GM12892 (cell line): ENCODE results near the gene CS.

Experiments used
- DNase-seq: peaks from one replicate; pipeline ENCODE4 v3.0.0; 2011; ENCODE audit not compliant: insufficient read length
- FAIRE-seq: peaks from 2 replicates; lab custom pipeline; 2011; peaks lifted over from hg19 to GRCh38; lab: Jason Lieb, UNC
- POLR2A ChIP-seq: IDR thresholded peaks from 2 replicates; pipeline ENCODE4 v1.6.1; 2011; ENCODE audit warnings: low read depth, low read length, control low read depth
- POLR2AphosphoS5 ChIP-seq: IDR thresholded peaks from 2 replicates; pipeline ENCODE4 v1.6.1; 2011; ENCODE audit warnings: low read depth, low read length, control low read depth
- TAF1 ChIP-seq: IDR thresholded peaks from 2 replicates; pipeline ENCODE4 v1.6.1; 2011; ENCODE audit warnings: low read depth, mild to moderate bottlenecking, control low read depth, low read length, borderline replicate concordance

Gene CS

DNA sequence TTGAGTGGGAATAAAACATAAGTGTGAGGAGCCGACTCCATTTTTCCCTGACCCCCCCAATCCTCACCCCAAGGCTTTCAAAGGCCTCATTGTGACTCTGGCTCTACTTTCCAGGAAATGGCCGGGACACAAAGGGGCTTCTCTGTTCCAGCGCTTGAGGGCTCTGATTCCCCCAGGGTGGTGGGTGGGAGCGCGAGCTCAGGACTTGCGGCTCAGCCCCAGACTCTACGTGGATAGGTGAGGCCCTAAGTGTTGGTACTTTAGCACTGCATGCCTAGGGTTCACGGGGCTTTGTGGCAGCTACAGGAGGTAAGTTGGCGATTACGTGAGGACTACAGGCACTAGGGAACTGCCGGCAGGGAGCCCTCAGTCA, 15.1 kb upstream of the CS start:
- DNase-seq, result no peak
- TF ChIP-seq POLR2A (no peak), POLR2AphosphoS5 (no peak), TAF1 (no peak)
- no peak for FAIRE-seq

DNA sequence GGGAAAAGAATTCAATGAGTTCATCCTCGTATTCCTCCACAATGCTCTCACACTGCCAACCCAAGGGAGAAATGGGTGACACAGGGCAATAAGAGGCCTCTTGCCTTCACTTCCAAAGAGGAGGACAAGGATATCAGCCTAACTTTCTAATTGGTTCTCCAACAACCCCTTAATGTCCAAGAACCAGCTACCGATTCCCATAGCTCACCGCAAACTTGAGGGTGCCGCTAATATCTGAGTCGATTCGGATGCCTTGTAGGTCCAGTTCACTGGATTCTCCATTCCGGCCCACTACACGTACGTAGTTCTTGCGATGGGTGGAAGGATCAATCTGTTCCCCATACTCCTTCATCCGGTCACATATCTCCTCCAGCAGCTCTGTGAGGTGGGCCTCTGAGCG, 10.9 kb upstream of the CS start:
- TF ChIP-seq POLR2AphosphoS5 (no peak), TAF1 (no peak), POLR2A (no peak)
- FAIRE-seq, result no peak

DNA sequence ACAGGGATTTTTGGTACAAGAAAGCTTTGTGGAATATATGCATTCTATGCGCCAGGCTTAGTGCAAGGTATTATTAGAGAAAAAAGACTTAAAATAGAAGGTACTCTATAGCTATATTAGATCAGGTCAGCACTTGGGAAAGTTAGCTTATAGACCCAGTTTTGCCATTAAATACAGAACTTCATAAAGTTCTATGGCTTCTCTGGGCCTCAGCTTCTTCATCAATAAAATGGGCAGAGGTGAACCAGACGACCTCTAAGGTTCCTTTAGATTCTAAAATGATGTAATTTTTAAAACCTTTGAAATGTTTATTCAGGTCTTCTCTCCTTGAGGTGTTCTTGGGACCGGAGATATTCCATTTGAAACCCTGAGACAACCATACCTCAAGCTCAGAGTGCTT, 8.6 kb upstream of the CS start:
- FAIRE-seq, result no peak
- no peak for TF ChIP-seq TAF1
- no peak for TF ChIP-seq POLR2A
- no peak for TF ChIP-seq POLR2AphosphoS5

More for the DNA sequence above, 10.9 kb upstream of the CS start:
- DNase-seq, result no peak

DNA sequence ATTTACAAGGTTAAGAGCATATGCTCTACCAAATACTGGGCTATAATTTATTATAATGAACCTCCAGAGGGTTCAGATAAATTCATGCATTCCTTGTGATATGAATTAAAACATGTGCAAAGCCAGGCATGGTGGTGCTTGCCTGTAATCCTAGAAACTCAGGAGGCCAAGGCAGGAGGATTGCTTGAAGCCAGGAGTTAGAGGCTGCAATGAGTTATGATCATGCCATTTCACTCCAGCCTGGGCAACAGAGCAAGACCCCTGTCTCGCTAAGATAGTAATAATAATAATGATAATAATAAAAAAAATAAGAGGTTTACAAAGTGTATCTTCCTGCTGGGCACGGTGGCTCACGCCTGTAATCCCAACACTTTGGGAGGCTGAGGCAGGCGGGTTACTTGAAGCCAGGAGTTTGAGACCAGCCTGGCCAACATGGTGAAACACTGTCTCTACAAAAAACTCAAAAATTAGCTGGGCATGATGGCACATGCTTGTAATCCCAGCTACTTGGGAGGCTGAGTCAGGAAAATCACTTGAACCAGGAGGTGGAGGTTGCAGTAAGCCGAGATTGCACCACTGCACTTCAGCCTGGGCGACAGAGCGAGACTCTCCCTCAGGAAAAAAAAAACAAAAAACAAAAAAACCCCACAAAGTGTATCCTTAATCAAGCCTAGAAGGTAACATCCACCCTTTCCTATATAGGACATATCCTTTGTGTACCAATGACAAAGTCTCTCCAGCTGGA, 7.3 kb upstream of the CS start:
- FAIRE-seq, result no peak

More for the DNA sequence above, 8.6 kb upstream of the CS start:
- DNase-seq, result no peak

DNA sequence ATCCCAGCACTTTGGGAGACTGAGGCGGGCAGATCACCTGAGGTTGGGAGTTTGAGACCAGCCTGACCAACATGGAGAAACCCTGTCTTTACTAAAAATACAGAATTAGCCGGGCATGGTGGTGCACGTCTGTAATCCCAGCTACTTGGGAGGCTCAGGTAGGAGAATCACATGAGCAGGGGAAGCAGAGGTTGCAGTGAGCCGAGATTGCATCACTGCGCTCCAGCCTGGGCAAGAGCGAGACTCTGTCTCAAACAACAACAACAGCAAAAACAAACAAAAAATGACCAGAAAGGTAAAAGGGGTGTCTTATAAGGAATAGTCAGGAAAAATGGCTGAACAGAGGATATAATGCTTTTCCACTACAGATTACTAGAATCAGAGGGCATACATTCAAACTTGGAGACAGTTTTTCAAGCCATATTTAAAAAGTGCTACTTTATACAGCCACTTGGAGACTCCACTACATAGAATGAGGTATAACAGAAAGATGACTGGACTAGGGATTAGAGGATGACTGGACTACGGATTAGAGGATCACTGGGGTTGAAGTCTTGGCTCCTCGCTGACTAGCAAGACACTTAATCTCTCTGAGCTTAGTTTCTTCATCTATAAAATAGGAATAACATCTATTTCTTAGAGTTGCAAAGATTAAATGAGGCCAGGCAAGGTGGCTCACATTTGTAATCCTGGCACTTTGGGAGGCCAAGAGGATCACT, 4.9 kb upstream of the CS start:
- no peak for DNase-seq
- TF ChIP-seq POLR2A, result no peak
- no peak for TF ChIP-seq POLR2AphosphoS5
- TF ChIP-seq TAF1, result no peak
- no peak for FAIRE-seq

More for the DNA sequence above, 7.3 kb upstream of the CS start:
- DNase-seq, result no peak
- TF ChIP-seq TAF1 (no peak), POLR2A (no peak), POLR2AphosphoS5 (no peak)

DNA sequence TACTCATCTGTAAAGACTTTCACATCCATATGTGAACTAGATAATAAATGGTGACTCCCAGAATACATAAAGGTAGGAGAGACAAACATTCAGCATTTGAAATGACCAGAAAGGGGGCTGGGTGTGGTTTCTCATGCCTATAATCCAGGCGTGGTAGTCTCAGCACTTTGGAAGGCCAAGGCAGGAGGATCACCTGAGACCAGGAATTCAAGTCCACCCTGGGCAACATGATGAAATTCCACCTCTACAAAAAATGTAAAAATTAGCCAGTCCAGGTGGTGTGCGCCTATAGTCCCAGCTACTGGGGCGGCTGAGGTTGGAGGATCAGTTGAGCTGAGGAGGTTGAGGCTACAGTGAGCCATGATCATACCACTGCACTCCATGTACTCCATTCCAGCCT, 4.1 kb upstream of the CS start:
- DNase-seq, result no peak
- no peak for FAIRE-seq

DNA sequence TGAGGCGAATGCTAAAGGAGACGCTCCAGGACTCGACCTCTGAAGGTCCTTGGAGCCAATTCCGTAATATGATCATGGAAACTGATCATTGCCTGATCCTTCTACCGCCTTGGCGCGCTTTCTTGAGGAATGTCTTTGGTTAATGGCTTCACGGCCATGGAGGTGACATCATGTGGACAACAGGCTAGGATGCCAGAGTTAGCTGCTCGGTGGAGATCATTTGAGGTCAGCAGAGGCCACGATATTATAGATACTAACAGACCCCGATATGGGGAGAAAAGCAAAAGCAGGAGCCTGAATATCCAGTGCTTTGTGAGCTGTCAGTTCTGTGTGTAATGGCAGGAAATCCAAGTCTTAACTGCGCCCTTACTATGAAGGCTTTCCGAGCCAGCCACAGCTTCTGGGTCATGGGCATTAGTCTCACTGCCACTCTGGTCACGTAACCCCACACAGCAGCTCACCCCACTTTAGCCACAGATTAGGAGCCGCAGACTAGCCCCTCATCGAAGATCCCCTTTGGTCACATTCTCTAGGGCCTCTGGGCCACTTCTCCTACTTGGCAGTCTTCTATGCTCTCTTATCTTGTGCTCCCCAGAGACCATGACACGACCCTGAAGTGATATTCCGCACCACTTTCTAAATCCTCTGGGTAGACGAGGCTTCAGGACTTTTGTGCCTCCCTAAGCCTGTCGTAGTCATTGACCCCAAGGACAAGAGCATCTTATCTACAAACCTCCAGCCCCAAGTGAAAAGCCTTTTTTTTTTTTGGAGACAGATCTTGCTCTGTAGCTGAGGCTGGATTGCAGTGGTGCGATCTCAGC, 724 bp upstream of the CS start:
- no peak for DNase-seq
- TF ChIP-seq TAF1, result no peak
- TF ChIP-seq POLR2AphosphoS5, result no peak; the same call in 1 of the 2 replicates
- TF ChIP-seq POLR2A, result no peak
- no peak for FAIRE-seq

More for the DNA sequence above, 4.1 kb upstream of the CS start:
- TF ChIP-seq POLR2A, result no peak
- TF ChIP-seq TAF1, result no peak
- no peak for TF ChIP-seq POLR2AphosphoS5

DNA sequence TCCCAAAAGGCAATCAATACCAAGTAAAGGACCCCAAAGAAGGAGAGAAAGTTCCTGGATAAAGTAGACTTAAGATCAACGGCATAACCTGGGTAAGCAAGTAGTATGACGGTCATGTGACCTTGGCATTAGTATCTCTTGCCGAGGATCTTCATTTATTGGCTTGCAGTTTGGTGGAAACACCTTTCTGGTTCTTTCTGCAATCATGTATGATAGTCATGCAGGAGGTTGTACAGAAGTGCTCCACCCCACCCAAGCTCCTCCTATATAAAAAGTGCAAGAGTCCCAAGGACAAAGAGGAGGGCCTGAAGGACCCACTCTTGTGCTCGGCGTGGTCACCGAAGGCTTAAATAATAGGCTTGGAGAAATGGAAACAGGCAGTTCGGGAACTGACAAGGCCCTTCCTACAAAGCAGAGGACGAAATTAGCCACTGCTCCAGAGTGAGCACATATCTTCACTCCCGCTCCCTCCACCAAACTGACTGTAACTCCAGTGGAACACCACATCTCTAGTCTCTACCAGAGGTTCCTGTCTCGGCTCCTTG, 750 bp downstream of the CS start:
- DNase-seq (no peak), FAIRE-seq (no peak)
- peak; percentile 15; the same call in 1 of the 2 replicates for TF ChIP-seq TAF1
- TF ChIP-seq POLR2A, result no peak

DNA sequence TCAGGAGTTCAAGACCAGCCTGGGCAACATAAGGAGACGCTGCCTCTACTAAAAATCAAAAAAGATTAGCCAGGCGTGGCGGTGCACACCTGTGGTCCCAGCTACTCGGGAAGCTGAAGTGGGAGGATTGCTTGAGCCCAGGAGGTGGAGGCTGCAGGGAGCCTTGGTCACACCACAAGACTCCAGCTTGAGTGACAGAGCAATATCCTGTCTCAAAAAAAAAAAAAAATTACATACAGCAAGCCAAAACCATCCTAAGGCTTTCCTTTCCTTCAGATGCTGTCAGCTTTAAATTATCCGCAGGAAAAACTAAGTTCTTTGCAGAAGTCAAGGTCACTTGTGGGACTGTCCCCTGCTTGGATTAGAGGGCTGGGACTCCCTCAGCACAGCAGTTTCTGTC, 1.3 kb downstream of the CS start:
- FAIRE-seq, result no peak
- no peak for DNase-seq
- no peak for TF ChIP-seq POLR2AphosphoS5

DNA sequence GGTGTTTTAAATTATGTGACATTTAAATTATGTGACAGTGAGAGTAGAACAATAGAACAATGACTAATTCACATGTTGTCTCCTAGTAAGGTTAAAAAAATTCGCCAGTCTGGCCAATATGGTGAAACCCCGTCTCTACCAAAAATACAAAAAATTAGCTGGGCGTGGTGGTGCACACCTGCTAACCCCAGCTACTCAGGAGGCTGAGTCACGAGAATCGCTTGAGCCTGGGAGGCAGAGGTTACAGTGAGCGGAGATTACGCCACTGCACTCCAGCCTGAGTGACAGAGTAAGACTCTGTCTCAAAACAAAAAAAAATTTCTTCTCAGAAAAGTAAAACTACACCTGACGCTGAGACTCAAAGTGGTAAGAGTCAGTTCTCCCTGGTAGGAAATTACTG, 2.7 kb downstream of the CS start:
- FAIRE-seq (no peak), DNase-seq (no peak)
- no peak for TF ChIP-seq POLR2A
- no peak for TF ChIP-seq POLR2AphosphoS5
- no peak for TF ChIP-seq TAF1

DNA sequence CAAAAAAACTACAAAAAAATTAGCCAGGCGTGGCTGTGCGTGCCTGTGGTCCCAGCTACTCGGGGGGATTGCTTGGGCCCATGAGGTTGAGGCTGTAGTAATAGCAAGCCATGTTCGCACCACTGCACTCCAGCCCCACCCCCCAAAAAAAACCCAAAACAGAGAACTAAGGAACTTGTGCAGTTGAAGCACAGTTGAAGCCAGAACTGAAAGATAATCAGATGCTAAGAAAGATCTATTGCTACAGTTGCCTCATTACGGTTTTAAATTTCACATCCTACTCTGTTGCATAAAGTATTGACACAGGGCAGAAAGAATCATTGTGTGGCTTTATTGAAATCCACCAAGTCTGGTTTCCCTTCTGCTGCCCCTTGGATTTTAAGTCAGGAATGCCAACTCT, 3.8 kb downstream of the CS start:
- FAIRE-seq, result no peak
- TF ChIP-seq POLR2A (no peak), POLR2AphosphoS5 (no peak), TAF1 (no peak)
- no peak for DNase-seq
